NCI-H748 (cell line): Measurements from ENCODE around the gene ERN2.

ENCODE experiments used
- DNase-seq: peaks from one replicate; lab custom pipeline; 2025; ENCODE audit not compliant: unreplicated experiment; lab: John Stamatoyannopoulos, UW

ERN2 gene

GRCh38 chr16:23640931-23641765 lies 71.9 kb downstream of the ERN2 start, which contains the start of the genes DCTN5 and PALB2:
Gene DCTN5 (plus strand): TSS chr16:23641466. CDS start chr16:23641543, 77 bp downstream.
Gene PALB2 (minus strand): TSS chr16:23641310. CDS start chr16:23641157, 153 bp downstream.
- peak; percentile 92 for DNase-seq

GRCh38 chr16:23640615-23640930 lies 72.4 kb downstream of the ERN2 start:
- no peak for DNase-seq
